Ovary (tissue), 3 donors: ENCODE data around the gene CCDC78.

Source experiments
- CTCF ChIP-seq, 3 donors: fragments of 450-650 bp in 2 of 3; fragments of 200-600 bp in 1 of 3; IDR thresholded peaks; one replicate each; pipeline versions ENCODE4 v1.5.1 to v1.8.0; 2016 to 2022; ENCODE audit warnings: antibody characterized with exemption in 3 of 3, mild to moderate bottlenecking in 1 of 3
- POLR2A ChIP-seq: fragments of 450-650 bp; IDR thresholded peaks from one replicate; pipeline ENCODE4 v1.6.1; 2017; ENCODE audit warnings: antibody characterized with exemption, mild to moderate bottlenecking, moderate library complexity
- donor health status: DM: no; HTN: no; CAD: no.

GRCh38 chr16:772959-773358, 46.7 kb upstream of the CCDC78 start:
- no peak for TF ChIP-seq CTCF (IDR thresholded peaks at IDR 0.05)
- TF ChIP-seq POLR2A, result no peak
